DMS114 treated with DMSO at 0.1 percent for 48 hours (cell line): ENCODE data around the gene PPDPF.
"Not testable (repeated sequence)": the region's sequence is repeated elsewhere in the genome, so short reads cannot be mapped to it uniquely, and the experiment has no call there.

Experiments used
- DNase-seq: peaks from one replicate; lab custom pipeline; 2025; ENCODE audit not compliant: unreplicated experiment; lab: John Stamatoyannopoulos, UW

Gene PPDPF

DNA sequence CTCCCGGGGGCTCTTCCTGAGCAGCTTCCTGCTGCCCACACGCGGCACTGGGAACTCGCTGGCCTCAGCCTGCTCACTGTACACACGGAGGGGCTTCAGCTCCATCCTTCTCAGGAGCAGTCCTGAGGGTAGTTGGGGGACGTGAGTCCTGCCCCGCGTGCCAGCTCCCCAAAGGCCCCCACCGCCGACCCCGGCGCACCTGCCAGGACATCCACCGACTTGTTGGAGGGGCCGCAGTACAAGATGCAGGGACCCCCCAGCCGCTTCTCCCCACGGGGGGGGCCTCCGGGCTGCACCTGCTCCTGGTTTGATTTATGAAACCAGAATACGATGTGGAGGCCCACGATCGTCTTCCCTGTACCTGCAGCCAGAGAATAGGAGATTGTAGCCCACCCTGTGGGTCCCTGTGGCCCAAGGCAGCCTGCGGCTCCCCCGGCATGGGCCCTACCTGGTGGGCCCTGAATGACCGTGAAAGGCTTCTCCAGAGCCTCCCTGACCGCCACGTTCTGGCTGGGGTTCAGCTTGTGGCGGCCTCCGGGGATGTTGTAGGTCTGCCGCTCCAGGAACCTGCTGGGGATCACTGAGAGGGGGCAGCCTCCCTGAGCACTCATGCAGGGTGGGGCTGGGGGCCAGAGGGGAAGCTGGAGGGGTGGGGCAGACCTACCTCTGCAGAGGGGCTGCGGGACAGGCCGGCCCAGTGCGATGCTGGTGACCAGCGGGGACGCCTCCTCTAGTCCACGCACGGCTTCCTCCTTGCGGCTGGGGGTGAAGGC, 41.2 kb downstream of the PPDPF start:
- DNase-seq, result no peak

DNA sequence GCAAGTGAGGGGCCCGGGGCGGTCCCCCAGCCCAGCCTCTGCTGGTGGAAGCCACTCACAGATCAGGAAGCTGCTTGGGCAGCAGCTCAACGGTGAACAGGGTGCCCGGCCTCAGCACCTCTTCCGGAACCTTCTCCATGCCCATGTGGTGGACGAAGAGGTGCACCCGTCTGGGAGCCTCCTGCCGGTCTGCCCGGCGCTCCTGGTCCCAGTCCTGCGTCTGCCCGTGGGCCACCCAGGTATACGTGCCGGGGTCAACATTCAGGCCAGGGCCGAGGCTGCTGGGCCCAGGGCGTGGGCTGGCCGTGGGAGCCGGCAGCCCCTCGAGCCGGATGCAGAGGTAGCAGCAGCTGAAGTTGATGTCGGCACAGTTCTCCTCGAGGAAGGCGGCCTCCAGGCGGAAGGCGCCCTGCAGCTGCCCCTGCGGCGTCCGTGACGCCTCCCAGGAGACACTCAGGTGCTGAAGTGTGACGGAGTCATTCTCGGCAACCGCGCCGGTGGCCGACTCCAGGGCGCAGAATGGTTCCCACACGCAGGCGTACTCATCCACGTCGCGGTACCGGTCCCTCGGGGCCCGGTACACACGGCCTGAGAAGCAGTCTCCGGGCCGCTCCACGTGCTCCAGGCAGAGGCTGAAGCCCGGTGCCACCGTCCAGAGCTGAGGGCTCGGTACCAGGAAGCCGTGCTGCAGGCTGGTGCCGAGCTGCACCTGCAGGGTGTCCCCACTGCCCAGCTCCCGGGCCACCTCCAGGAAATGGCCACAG, 42.1 kb downstream of the PPDPF start:
- no peak for DNase-seq

GRCh38 chr20:63563225-63563935, 42.8 kb downstream of the PPDPF start:
- no peak for DNase-seq

- no peak for DNase-seq
Measured at GRCh38 chr20:63564036-63564810, 43.7 kb downstream of the PPDPF start.

- DNase-seq, result no peak
Measured at GRCh38 chr20:63565021-63565698, 44.6 kb downstream of the PPDPF start.

- no peak for DNase-seq
Measured at GRCh38 chr20:63565699-63566335, 45.3 kb downstream of the PPDPF start.

GRCh38 chr20:63566395-63567135, 46.0 kb downstream of the PPDPF start:
- DNase-seq, result no peak

DNA sequence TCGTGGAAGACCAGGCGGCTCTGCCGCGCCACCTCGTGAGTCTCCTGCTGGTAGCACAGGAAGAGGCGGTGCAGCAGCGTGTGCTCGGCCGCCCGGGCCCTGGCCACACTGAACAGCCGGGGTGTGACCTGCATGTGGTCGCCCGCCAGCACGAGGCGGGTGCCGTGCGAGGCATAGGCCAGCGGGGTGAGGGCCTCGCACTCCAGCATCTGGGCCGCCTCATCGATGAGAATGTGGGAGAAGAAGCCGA, 46.5 kb downstream of the PPDPF start:
- DNase-seq, result no peak

DNA sequence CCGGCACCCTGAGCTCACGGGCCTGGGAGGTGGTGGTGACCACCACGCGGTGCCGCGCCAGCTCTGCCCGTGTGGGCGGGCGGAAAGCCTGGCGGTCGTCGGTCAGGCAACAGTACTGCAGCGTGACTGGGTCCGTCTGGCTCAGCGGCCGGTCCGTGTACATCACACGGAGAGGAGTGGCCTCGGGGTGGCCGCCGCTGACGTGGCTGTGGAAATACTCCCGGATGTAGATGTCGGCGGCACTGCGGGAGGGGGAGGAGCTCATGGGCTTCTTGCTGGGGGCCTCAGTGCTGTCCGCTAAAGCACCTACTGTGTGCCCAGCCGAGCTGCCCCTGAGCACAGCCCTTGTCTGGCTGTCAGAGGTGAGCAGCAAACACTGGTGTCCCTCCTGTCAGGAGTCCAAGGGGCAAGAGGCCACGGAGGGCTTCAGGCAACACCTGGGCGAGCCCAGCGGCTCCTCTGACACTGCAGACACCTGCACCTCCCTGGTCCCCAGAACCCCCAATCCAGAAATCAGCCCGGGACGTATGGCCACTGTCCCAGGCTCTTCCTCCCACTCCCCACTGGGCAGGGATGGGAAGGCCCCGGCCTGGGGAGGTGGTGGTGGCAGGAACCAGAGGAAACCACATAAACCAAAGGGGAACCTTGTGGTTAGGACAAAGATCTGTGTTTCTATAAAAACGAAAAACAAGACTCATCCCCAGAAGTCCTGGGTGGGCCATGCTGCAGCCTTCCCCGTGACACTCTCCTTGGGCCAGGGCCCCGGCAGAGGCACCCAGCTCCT, 47.0 kb downstream of the PPDPF start:
- no peak for DNase-seq

- DNase-seq, result no peak
Measured at GRCh38 chr20:63568170-63568981, 47.8 kb downstream of the PPDPF start.

- no peak for DNase-seq
Measured at GRCh38 chr20:63568986-63569949, 48.7 kb downstream of the PPDPF start.

DNA sequence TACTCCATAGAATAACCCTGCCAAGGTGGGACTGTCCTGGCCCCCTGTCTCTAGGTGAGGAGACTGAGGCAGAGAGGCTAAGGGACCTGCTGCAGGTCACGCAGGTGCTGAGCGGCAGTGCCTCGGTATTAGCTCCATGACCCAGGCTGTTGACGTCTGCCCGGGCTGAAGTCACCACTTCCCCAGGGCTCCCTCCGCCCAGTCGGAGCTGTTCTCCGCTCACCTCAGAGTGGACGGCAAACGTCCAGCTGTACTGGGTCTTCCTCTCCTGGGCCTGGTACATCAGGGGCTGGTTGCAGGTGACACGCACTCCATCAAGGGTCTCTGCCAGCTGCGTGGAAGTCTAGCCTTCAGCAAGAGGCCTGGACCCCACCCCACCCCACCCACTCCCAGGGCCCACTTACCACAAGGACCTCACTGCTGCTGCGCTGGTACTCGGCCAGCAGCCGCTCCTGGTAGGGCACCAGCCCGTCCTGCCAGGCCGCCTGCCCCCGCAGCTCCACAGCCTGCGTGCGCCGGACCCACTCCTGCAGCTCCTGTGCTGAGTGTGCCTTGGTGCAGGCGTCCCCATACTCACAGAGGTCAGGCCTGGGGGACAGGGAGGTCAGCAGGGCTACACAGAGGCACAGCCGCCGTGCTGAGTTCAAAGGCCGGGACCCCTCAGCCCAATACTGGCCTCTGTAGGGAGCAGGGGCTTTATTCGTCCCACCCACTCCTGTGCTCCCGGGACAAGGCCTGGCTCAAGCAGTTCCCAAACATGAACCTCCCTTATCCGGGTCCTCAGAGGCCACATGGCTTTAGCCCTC, 49.9 kb downstream of the PPDPF start:
- DNase-seq, result no peak

DNA sequence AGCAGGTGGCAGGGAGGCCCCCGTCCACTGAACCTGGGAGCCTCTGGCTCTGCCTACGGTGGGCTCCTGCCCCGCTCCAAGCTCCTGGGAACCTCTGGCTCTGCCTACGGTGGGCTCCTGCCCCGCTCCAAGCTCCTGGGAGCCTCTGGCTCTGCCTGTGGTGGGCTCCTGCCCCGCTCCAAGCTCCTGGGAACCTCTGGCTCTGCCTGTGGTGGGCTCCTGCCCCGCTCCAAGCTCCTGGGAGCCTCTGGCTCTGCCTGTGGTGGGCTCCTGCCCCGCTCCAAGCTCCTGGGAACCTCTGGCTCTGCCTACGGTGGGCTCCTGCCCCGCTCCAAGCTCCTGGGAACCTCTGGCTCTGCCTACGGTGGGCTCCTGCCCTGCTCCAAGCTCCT, 50.5 kb downstream of the PPDPF start:
- DNase-seq, result not testable (repeated sequence)
